NOMO-1 treated with dmso at 0.1 percent for 144 hours (cell line): ENCODE data around the gene OSBPL5.
A peak's percentile ranks its signal among the peaks of the same experiment; 100 is the strongest.

Source experiments
- DNase-seq: peaks from one replicate; lab custom pipeline; 2025; ENCODE audit not compliant: unreplicated experiment; lab: John Stamatoyannopoulos, UW

Gene OSBPL5

DNA sequence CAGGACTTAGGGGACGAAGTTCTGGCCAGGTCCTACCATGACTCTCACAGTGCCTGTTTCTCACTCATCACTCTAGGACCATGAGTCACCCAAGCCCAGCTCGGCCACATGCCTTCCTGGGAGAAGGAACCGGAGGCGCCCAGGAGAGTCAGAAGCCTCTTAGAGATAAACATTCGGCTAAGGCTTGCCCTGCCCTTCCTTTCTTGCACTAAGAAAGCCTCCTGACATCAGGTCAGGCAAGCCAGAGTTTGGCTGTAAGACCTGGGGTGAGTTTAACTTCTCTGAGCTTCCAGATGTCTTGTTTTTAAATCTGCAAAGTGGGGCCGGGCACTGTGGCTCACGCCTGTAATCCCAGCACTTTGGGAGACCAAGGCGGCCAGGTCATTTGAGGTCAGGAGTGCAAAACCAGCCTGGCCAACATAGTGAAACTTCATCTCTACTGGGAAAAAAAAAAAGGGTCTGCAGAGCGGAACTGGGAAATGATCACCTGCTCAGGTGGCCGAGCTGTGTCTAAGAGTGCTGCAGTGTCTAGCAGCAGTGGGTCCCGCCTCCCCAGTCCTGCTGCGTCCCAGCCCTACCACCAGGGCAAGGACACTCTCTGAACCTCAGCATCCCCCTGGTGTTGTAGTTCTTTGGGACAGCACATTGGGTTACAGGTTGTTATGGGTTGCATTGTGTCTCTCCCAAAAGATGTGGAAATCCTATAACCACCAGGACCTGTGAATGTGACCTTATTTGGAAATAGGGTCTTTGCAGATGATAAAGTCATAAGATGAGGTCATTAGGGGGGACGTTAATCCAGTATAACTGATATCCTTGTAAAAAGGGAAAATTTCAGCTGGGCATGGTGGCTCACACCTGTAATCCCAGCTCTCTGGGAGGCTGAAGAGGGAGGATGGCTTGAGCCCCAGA, 106.1 kb downstream of the OSBPL5 start:
- no peak for DNase-seq

DNA sequence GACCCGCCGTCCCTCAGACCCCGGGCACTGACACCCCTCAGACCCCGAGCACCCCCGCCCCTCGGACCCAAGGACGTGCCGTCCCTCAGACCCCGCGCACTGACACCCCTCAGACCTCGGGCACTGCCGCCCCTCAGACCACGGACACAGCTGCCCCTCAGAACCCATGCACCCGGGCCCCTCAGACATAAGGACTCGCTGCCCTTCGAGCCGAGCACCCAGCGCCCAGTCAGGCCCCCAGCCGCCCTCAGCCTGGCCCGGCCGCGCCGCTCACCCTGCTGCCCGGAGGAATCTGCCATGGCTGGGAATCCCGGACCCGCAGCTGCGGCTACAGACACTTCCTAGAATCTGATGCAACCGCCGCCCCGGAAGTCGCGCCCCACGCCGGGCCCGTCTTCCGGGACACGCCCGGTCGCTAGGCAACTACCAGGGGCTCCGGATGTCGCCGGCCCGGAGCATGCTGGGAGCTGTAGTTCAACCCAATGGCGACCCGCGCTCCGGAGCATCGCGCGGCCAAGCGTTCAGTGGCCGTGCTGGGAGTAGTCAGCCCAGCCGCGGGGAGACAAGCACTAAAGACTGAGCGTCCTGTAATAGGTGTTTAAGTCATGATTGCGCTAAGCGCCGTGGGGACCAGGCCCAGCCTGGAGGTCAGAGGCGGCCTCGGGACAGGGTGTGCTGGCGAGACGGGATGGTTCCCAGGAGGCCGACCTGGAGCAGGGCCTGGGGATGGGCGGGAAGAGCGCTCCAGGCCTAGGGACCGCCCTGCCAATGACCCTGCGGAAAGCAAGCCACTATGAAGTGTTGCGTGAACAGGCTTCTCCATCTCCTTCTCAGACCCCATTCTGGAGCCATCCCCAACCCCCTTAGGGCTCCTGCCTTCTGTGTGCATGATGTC, 107.8 kb downstream of the OSBPL5 start, which contains the start of gene CARS1:
CARS1 (minus strand) TSS at position 355 of the 895 bp plus-strand sequence; CDS start at position 299, 56 bp downstream.
- DNase-seq = peak; percentile 90

DNA sequence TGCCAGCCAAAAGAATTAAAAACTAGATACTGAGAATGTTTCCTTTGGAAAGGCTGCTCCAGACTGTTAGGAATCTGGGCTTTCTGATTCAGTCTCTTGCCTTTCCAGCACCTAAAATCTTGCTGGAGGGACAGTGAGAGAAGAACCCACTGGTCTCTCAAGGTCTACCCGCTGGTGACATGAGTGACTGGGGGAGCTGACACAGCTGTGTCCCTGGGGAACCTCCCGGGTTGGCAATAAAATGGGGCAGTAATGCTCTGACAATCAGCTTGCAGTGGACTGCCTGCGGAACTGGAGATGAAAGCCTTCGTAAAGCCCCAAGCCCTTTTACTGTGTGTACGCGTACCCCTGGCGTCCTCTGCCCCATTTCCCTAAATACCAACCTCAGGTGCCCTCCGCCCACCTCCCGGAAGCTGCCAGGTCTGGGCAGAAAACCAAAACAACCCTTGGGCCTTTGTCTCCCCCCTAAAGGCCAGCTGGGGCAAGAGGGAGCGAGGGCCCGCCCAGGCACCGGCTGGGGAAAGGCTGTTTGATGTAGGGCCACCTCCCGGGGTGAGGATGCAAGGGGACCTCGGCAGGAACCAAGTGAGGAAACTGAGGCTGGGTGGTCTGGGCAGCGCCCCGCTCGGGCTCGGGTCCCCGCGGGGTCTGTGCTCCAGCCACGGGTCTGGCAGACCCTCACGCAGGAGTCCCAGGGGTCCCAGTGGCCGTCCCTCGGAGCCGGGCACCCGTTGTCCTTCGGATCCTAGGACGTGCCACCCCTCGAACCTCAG, 108.6 kb downstream of the OSBPL5 start:
- no peak for DNase-seq

DNA sequence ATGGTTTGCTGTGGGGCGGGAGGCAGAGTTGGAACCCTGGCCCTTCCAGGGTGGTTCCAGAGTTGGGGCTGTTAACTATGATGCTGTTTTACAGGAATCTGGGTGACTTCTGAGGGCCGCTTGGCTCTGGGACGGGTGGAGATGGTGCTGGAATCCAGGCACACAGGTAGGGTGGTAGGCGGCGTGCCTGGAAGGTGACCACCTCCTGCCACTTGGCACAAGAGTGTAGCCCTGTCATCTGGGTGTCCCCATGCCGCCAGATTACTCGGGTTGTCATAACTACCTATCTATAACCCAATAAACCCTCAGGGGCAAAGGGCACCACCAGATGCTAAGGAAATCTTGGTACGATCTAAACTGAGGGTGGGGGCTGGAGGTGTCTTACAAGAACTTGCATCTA, 109.2 kb downstream of the OSBPL5 start:
- DNase-seq = no peak

GRCh38 chr11:3052567-3052966, 112.5 kb downstream of the OSBPL5 start:
- DNase-seq = no peak

GRCh38 chr11:3052109-3052479, 113.0 kb downstream of the OSBPL5 start:
- no peak for DNase-seq

GRCh38 chr11:3051196-3052108, 113.7 kb downstream of the OSBPL5 start:
- DNase-seq = no peak

- no peak for DNase-seq
Observed at GRCh38 chr11:3050386-3051195, 114.5 kb downstream of the OSBPL5 start.

GRCh38 chr11:3049430-3050243, 115.5 kb downstream of the OSBPL5 start:
- peak; percentile 93 for DNase-seq

DNA sequence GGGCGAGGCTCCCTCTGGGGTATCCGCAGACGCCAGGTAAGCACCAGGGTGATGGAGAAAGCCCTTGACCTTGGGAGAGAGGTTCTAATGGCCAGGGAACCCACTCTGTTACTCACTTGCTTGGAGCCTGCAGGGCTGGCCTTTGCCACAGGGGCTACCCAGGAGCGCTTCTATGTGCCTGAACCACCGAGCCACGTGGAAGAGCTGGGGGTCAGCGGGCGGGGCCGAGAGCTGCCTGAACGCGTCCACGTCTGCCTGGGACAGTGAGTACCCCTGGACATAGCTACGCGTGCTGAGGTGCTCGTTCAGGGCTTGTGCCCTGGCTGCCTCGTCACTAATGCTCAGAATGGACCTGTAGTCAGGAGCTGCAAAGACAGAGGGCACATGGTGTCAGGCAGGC, 117.5 kb downstream of the OSBPL5 start:
- no peak for DNase-seq

DNA sequence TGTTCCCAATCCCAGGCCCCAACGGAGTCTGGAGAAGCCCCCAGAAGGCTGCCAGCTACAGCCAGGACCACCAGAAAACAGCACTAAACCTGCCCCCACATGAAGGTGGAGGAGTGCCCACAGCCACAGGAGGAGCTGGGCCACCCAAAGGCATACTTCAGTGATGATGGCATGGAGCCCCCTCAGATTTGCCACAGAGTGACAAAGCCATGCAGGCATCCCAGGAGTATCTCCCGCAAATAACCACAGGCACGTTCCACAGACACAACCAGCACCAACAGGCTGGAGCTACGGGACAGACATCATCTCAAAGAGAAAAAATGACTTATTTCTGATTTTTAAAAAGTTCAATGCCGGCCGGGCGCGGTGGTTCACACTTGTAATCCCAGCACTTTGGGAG, 118.5 kb downstream of the OSBPL5 start:
- no peak for DNase-seq

- DNase-seq = no peak
Observed at GRCh38 chr11:3046190-3046589, 118.9 kb downstream of the OSBPL5 start.

DNA sequence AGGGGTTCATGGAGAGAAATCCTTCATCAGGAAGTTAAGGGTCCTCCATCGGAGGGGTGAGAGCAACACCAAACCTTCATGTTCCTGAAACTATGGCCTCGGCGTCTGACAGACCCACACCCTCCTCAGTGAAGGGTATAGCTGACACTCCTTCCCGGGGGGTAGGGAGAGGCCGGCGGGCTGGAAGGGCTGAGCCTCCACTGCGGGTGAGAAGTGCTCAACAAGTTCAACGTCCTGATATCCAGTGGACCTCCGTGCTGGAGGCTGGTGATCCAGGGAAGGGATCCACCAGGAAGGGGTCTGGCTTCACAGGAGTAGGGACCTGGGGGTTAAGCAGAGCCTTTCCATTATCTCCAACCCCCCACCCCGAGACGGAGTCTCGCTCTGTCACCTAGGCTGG, 120.2 kb downstream of the OSBPL5 start:
- DNase-seq = no peak

DNA sequence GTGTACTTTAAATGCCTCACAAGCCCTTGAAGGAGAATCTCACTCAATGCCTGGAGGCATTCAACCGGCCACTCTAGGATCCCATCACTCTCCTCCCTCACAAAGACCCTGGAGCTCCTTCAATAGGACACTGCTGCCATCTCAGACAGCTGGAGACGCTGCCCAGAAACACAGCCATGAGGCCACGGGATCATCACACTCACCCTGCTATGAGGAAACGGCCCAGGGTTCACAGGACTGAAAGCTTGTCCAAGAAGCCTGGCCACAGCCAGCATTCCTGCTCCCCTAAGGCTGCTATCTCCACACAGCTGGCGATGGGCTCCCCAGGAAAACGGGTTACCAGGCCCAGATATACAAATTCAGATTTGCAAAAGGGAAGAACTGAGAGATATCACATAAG, 121.1 kb downstream of the OSBPL5 start:
- DNase-seq = no peak

- no peak for DNase-seq
Observed at GRCh38 chr11:3043315-3043871, 121.7 kb downstream of the OSBPL5 start.

- no peak for DNase-seq
Observed at GRCh38 chr11:3042496-3043314, 122.4 kb downstream of the OSBPL5 start.
